IPS-NIHi7 (cell line): ENCODE data around the gene UGT1A7.
"Not testable (repeated sequence)": the region's sequence is repeated elsewhere in the genome, so short reads cannot be mapped to it uniquely, and the experiment has no call there.

Experiments used
- DNase-seq: peaks from one replicate; pipeline ENCODE4 v3.0.0; 2012; ENCODE audit warnings: mixed read lengths; ENCODE audit errors: extremely low spot score

The UGT1A7 gene

DNA sequence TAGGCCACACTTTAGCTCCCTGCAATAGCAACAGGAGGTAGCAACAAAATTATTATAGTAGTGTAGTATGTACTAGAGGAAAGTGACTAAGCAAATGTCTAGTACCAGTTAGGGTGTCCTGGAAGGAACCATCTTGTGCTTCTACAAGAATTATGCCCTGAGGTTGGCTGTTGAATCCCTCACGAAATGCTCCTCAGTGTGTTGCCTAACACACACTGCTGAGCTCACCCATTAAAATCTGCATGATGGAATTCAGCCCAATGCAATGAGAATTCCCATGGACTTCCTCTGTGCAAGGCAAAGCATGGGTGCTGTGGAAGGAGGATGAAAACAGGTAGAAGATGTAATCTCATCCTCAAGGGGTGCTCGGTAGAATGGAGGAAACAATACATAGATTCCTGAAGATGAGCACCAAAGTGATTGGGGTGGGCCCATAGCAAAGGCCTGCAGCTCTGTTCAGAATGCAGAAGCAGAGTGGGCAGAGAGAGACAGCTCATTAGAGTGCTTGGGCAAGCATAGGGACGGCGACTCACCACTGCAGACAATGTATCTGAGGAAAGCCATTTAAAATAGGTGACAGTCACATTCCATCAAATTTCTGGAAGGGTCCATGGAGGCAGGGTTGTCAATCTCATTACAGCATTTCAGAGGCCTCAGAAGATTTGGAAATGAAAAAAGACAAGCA, 1.2 kb upstream of the UGT1A7 start:
- no peak for DNase-seq

DNA sequence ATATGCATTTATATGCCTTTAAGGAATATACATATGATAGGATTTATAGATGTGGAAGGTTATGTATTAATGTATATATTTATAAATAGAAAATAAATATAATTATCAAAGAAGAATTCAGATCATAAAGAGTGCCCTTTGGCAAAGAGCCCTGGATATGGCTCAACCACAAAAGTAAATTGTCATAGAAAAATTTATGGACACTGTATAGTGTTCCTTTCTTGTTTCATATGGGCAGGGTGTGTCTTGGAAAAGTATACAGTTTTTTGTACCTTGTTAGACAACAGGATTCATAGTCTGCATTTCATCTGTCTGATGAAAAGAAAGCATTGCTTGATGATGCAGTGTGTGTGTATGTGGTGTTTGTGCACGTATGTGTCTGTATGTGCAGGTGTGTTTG, 2.9 kb downstream of the UGT1A7 start:
- DNase-seq, result no peak

GRCh38 chr2:233686928-233687327, 5.2 kb downstream of the UGT1A7 start:
- DNase-seq, result no peak

GRCh38 chr2:233688341-233688740, 6.6 kb downstream of the UGT1A7 start:
- DNase-seq, result no peak

GRCh38 chr2:233689031-233689430, 7.3 kb downstream of the UGT1A7 start:
- no peak for DNase-seq

GRCh38 chr2:233689501-233689900, 7.8 kb downstream of the UGT1A7 start:
- DNase-seq, result no peak

DNA sequence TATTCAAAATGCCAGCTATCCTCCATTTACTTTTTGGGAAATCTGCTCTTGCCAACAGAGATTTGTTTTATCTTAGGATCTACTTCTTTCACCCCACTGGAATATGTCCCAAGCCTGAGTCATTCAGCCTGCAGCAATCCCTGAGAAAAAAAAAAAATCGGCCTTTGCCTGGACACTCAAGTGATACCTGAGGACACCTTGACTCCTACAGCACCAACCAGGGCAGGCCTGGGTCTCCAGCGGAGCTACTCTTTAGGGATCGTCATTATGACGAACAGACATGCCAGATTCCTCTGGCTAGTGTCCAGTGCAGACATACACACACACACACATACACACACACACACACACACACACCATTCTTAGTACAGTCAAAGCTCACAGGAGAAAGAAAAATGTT, 8.7 kb downstream of the UGT1A7 start:
- DNase-seq, result no peak

DNA sequence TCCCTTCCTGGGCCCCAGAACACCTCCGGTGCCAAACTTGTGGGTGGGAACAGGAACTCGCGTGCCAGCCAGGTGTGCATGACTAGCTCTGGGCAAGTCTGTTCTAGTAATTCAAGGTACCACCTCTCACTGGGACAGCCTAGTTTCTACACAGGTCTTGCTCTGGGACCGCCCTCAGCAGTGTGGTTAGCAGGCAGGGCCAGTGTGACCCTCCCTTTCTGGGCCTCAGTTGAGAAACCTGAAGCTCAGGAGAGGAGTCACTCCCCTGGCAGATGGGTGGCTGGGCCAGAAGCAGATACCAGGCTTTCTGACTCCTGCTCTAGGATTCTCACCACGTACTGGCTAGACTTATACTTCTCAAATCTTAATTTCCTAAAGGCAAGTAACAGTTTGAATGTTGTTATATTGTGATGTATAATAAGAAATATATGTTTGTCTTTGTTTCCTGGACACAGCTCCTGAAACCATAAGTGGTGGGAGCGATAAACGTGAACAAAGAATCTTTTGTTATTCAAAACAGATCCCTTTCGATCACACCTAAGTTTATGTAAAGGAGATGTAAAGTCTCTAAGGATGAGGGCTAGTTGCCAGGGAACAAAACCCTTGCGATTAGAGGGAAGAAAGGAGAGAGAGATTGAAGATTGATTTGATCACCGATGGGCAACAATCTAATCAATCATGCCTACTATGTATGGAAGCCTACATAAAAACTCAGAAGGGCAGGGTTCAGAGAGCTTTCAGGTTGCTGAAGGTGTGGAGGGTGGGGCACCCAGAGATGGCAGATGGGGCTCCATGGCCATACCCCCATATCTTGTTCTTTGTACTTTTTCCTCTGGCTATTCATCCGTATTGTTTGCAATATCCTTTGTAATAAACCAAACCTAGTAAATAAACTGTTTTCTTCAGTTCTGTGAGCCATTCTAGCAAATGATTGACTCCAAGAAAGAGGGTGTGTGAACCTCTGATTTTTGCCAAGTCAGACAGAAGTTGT, 10.0 kb downstream of the UGT1A7 start:
- DNase-seq, result no peak

DNA sequence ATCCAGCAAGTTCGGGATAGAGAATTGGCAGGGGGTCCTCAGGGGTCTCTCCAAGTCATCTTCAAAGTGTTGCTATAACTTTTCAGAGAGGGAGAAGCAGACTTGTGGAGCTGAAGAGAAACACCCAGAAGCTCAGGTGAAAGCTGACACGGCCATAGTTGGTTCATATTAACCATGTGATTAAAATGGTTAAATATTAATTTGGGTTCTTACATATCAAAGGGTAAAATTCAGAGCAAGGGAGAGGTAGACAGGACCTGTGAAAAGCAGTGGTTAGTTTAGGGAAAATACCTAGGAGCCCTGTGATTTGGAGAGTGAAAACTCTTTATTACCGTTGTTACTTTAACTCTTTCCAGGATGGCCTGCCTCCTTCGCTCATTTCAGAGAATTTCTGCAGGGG, 10.9 kb downstream of the UGT1A7 start, which contains the start of gene UGT1A6:
Gene UGT1A6 (plus strand): TSS at position 243 of the 400 bp plus-strand sequence. CDS start 115 bp downstream, at position 358.
- no peak for DNase-seq

- no peak for DNase-seq
Observed at GRCh38 chr2:233693963-233694362, 12.3 kb downstream of the UGT1A7 start.

DNA sequence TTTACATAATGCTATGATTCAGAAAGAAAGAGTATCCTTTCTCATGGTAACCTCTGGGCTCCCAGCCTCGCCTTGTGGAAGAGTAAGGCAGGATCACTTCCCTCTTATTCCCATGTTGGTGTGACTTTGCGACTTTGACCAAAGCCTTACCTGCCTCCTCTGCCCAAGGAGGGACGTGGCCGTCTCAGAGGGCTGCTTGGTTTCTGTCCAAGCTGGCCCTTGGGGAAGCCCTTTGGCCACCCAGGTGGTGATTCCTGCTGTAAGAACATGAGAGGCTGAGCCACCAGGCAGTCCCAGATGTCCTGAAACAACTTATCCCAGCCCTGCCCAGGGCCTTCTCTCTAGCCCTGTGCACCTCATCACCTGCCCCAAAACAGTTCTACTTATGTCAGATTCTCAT, 17.0 kb downstream of the UGT1A7 start:
- no peak for DNase-seq

DNA sequence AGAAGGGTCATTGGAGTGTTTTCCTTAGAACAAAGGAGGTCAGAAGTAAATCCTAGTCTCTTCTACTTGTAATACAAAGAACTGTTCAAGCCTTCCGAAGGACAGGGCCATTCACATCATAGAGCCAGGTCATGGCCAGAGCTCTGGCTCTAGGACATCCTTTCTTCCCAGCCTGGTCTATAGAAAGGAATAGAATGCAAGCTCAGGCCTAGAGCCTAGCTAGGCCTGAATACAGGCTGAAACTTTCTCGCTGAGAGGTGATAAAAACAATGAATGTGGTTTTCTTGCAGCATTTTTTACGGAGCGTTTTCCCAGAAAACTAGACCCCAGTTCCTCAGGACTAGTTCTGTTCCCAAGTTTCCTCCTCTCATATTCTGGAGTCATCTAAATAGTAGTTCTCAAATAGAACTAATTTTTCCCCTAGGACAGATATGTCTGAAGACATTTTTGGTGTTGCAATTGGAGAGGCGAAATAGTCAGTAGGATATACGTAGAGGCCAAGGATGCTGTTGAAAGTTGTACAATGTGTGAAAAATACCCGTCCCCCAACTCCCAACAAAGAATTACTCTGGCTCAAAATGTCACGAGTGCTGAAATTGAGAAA, 17.8 kb downstream of the UGT1A7 start:
- DNase-seq, result no peak

DNA sequence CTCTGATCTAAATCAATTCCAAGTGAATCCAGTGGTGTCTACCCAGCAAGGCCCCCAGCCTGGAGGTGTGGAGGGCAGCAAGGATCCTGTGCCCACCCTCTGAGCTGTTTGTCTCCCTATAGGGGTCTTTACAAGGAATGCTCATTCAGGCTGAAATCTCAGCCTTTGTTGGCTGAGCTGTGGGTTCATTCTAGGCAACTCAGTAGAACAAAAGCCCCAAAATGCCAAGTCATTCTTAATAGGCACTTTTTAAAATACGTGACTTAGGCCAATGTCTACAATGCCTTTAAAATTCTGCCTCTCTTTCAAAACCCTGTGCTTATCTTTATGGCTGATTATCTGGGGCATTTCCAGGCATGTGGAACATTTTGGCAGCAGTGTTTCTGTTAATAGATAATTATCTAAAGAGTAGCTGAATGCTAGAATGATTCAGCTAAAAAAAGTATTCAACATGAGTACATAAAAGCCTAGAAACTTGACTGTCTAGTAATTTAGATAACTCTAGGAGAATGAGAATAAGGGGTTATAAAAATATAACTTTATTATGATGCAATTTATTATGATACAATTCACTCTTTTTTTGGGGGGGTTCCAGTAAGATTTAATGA, 18.4 kb downstream of the UGT1A7 start:
- DNase-seq, result no peak

- not testable (repeated sequence) for DNase-seq
Observed at GRCh38 chr2:233700842-233701241, 19.1 kb downstream of the UGT1A7 start.

DNA sequence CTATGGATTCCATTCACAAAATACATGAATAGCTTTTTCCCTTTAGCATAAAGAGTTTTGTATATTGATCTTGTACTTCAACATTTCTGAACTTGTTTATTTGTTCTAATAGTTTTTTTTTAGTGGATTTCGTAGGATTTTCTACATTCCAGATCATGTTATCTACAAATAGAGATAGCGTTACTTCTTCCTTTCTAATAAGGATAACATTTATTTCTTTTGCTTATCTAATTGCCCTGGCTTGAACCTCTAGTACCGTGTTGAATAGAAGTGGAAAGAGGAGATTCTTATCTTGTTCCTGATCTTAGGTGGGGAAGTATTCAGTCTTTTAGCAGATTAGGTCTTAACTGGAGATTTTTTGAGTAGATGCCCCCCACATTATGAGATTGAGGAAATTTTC, 20.5 kb downstream of the UGT1A7 start:
- DNase-seq, result no peak

DNA sequence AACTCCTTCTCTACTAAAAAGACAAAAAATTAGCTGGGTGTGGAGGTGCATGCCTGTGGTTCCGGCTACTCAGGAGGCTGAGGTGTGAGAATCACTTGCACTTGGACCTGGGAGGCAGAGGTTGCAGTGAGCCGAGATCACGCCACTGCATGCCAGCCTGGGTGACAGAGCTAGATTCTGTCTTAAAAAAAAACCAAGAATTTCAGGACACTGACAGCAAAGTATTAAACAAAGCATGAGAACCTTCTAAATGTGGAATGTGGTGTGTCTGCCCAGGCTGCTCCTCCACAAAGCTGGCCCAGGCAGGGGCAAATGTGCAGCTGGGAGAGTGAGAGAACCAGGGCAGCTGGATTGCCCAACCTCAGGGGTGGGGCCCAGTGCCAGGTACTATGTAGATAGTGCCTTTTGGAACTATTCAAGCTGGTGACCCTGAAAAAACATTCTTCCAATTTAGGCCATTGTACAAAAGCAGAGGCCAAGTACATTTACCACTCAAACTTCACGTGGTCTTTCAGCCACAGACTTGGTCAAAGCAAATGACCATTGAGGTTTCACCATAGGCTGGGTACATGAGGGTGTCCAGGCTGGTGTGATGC, 24.3 kb downstream of the UGT1A7 start:
- DNase-seq, result no peak

- DNase-seq, result no peak
Observed at GRCh38 chr2:233706720-233707119, 25.0 kb downstream of the UGT1A7 start.

GRCh38 chr2:233707940-233708644, 26.4 kb downstream of the UGT1A7 start:
- DNase-seq, result no peak

DNA sequence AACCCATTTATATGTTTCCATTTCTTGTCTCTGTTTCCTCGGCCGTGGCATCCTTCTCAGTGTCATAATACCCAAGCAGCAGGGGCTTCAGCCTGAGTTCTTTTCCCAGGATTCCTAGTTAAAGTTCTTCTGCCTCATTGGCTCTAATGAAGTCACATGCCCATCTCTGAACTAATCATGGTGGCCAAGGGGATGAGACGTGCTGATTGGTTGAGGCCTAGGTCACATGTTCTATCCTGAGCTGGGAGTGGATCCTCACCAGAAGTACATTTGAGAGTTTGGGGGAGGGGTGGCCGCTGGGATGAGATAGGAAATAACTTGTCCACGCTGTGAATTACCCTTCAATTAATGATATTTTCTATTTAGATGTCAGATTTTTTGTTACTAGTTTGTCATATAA, 27.2 kb downstream of the UGT1A7 start:
- no peak for DNase-seq

DNA sequence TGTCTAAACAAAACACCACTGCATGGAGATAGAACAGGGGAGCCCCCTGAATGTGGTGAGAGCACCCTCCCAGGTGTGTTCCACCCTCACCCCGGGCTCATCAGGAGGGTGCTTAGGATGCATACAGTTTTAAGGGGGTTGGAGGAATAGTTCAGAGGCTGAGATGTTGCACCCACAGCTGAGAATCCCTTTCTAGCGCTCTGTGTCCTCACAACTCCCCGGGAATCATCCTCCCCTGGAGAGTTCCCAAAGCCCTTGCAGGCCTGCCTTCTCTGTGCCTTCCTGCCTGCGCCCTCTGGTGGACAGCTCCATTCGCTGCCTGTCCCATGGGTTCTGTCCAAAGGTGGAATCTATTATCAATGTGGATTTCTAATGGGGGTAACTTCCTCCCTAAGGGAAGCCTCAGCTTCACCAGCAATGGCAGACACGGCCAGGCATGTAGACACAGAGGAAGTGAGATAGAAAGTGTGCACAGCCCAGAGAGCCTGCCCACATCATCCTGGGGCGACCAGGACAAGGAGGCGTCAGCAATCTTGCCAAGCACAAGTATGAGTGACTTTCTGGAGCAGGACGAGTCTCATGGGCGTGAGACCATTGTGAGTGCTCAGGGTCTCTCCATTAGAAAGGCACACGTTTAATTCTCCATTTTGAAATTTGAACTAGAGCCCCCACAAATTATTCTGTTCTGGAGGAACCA, 29.8 kb downstream of the UGT1A7 start:
- DNase-seq, result peak; percentile 82
